ENCODE results near the gene PALM2AKAP2.

DNA sequence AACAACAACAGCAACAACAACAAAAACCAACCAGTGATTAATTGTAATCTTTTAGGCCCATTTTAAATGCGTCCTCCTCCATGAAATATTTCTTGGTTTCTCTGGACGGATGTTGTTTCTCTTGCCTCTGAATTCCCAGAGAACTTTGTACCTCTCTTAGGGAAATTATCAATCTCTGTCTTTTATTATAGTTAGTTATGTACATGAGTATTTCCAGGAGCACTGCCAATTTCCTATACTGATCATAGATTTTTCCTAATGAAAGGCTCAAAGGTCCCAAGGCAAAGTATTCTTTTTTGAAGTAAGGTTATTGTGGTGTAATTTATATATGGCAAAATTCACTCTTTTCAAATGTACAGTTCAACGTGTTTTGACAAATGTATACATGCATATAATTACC is 20.4 kb upstream of the PALM2AKAP2 start:
- TF ChIP-seq, protein P1, sequence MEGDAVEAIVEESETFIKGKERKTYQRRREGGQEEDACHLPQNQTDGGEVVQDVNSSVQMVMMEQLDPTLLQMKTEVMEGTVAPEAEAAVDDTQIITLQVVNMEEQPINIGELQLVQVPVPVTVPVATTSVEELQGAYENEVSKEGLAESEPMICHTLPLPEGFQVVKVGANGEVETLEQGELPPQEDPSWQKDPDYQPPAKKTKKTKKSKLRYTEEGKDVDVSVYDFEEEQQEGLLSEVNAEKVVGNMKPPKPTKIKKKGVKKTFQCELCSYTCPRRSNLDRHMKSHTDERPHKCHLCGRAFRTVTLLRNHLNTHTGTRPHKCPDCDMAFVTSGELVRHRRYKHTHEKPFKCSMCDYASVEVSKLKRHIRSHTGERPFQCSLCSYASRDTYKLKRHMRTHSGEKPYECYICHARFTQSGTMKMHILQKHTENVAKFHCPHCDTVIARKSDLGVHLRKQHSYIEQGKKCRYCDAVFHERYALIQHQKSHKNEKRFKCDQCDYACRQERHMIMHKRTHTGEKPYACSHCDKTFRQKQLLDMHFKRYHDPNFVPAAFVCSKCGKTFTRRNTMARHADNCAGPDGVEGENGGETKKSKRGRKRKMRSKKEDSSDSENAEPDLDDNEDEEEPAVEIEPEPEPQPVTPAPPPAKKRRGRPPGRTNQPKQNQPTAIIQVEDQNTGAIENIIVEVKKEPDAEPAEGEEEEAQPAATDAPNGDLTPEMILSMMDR (IDR thresholded peaks at IDR 0.05), result no peak
- no peak for TF ChIP-seq POLR2A (IDR thresholded peaks at IDR 0.05)
- no peak for TF ChIP-seq EP300 (IDR thresholded peaks at IDR 0.05)

Data from upper lobe of left lung (tissue), 4 donors.